Activated T-cell treated with anti-CD3 and anti-CD28 coated beads, Interleukin-2, amount 50 U/mL, for 1 hour (primary cell): ENCODE measurements around the gene VSIG8.

Experiments
- DNase-seq: peaks from one replicate; pipeline ENCODE4 v3.0.0-alpha.2; 2020

VSIG8 gene

GRCh38 chr1:159854116-159854692 is 8.3 kb downstream of the VSIG8 start:
- no peak for DNase-seq

GRCh38 chr1:159853417-159854115 is 8.9 kb downstream of the VSIG8 start:
- no peak for DNase-seq

GRCh38 chr1:159851407-159851806 is 11.1 kb downstream of the VSIG8 start:
- no peak for DNase-seq

GRCh38 chr1:159849626-159850366 is 12.7 kb downstream of the VSIG8 start:
- DNase-seq, result no peak

- DNase-seq, result no peak
These were observed 14.1 kb downstream of the VSIG8 start for GRCh38 chr1:159848326-159848725.

- no peak for DNase-seq
These were observed 15.2 kb downstream of the VSIG8 start for GRCh38 chr1:159847231-159847630.

GRCh38 chr1:159845751-159846629 is 16.5 kb downstream of the VSIG8 start:
- DNase-seq, result no peak

- DNase-seq, result no peak
These were observed 19.0 kb downstream of the VSIG8 start for GRCh38 chr1:159843459-159843858.

GRCh38 chr1:159841749-159842148 is 20.7 kb downstream of the VSIG8 start:
- DNase-seq, result no peak

- no peak for DNase-seq
These were observed 23.2 kb downstream of the VSIG8 start for GRCh38 chr1:159839116-159839849.

- DNase-seq, result no peak
These were observed 23.7 kb downstream of the VSIG8 start for GRCh38 chr1:159838715-159839114.

GRCh38 chr1:159835862-159836525 is 26.5 kb downstream of the VSIG8 start:
- no peak for DNase-seq

GRCh38 chr1:159835356-159835755 is 27.1 kb downstream of the VSIG8 start:
- DNase-seq, result no peak

GRCh38 chr1:159832309-159832708 is 30.1 kb downstream of the VSIG8 start:
- no peak for DNase-seq

- DNase-seq, result no peak
These were observed 30.9 kb downstream of the VSIG8 start for GRCh38 chr1:159831412-159832141.

GRCh38 chr1:159830722-159831121 is 31.7 kb downstream of the VSIG8 start:
- no peak for DNase-seq

GRCh38 chr1:159829822-159830465 is 32.5 kb downstream of the VSIG8 start:
- no peak for DNase-seq

- DNase-seq, result no peak
These were observed 33.2 kb downstream of the VSIG8 start for GRCh38 chr1:159829273-159829634.

GRCh38 chr1:159828581-159829272 is 33.7 kb downstream of the VSIG8 start:
- DNase-seq, result no peak

GRCh38 chr1:159828176-159828575 is 34.3 kb downstream of the VSIG8 start:
- DNase-seq, result no peak
